GM23248 (cell line): Measurements from ENCODE around the gene MSI1. TPM values are rescaled to one million over a fixed set of nuclear protein-coding genes. Genes with fewer than 3 reads are reported as not detected.

Source experiments
- DNase-seq: peaks from one replicate; pipeline ENCODE4 v3.0.0-alpha.2; 2015
- H2AFZ ChIP-seq: fragments of 200-600 bp; sonication (generic); 2 replicates; pipeline ENCODE4 v1.6.1; 2016; ENCODE audit warnings: antibody characterized with exemption
- H3F3A ChIP-seq: fragments of 200-600 bp; sonication (generic); 2 replicates; pipeline ENCODE4 v1.6.1; 2016; ENCODE audit warnings: mild to moderate bottlenecking, antibody characterized with exemption, mixed run types; ENCODE audit not compliant: insufficient read depth
- H3K27ac ChIP-seq: fragments of 200-600 bp; sonication (generic); 2 replicates; pipeline ENCODE4 v1.5.1; 2016; ENCODE audit warnings: mild to moderate bottlenecking
- H3K27me3 ChIP-seq: fragments of 200-600 bp; sonication (generic); replicated peaks from 2 replicates; pipeline ENCODE4 v1.6.1; 2016; ENCODE audit warnings: mild to moderate bottlenecking; ENCODE audit not compliant: insufficient read depth
- H3K36me3 ChIP-seq: fragments of 200-600 bp; sonication (generic); 2 replicates; pipeline ENCODE4 v1.6.1; 2016; ENCODE audit warnings: low read depth, mild to moderate bottlenecking
- H3K4me1 ChIP-seq: fragments of 200-600 bp; sonication (generic); 2 replicates; pipeline ENCODE4 v1.6.1; 2016; ENCODE audit warnings: mild to moderate bottlenecking; ENCODE audit not compliant: insufficient read depth
- H3K4me2 ChIP-seq: fragments of 200-600 bp; sonication (generic); one replicate; pipeline ENCODE4 v1.6.1; 2016; ENCODE audit warnings: mild to moderate bottlenecking; ENCODE audit not compliant: unreplicated experiment
- H3K4me3 ChIP-seq: fragments of 200-600 bp; sonication (generic); 2 replicates; pipeline ENCODE4 v1.5.1; 2016; ENCODE audit warnings: mild to moderate bottlenecking
- H3K79me2 ChIP-seq: fragments of 200-600 bp; sonication (generic); 2 replicates; pipeline ENCODE4 v1.6.1; 2016; ENCODE audit warnings: mild to moderate bottlenecking; ENCODE audit not compliant: insufficient read depth
- H3K9ac ChIP-seq: fragments of 200-600 bp; sonication (generic); 2 replicates; pipeline ENCODE4 v1.6.1; 2016; ENCODE audit warnings: mild to moderate bottlenecking
- H3K9me2 ChIP-seq: fragments of 200-600 bp; sonication (generic); 2 replicates; pipeline ENCODE4 v1.6.1; 2016; ENCODE audit warnings: mixed run types, mild to moderate bottlenecking, moderate library complexity; ENCODE audit not compliant: insufficient read depth
- H3K9me3 ChIP-seq: fragments of 200-600 bp; sonication (generic); one replicate; pipeline ENCODE4 v1.6.1; 2017; ENCODE audit warnings: low read depth
- H4K20me1 ChIP-seq: fragments of 200-600 bp; sonication (generic); 2 replicates; pipeline ENCODE4 v1.6.0; 2016; ENCODE audit not compliant: insufficient read depth
- EZH2 ChIP-seq: fragments of 200-600 bp; sonication (generic); IDR thresholded peaks from 2 replicates; pipeline ENCODE4 v1.6.1; 2018; ENCODE audit warnings: antibody characterized with exemption, mild to moderate bottlenecking; ENCODE audit not compliant: insufficient read depth, poor library complexity, severe bottlenecking
- EZH2phosphoT487 ChIP-seq: fragments of 200-600 bp; sonication (generic); IDR thresholded peaks from 2 replicates; pipeline ENCODE4 v1.6.1; 2018; ENCODE audit warnings: antibody characterized with exemption, moderate library complexity, mild to moderate bottlenecking, low read depth; ENCODE audit not compliant: insufficient read depth
- WGBS, 2 experiments: methylation state at CpG; one replicate each; pipeline ENCODE4 v1.1.6; 2015 to 2017; ENCODE audit warnings: low lambda C conversion rate in 2 of 2, low coverage in 1 of 2; ENCODE audit errors: missing lambda C conversion rate in 2 of 2; 5-methylcytosine and 5-hydroxymethylcytosine counted together
- in situ Hi-C: fragments of 300-500 bp; cut with MboI; formaldehyde crosslinking; loops from 2 replicates; pipeline ENCODE4 v1.15.0; 2020
- polyA plus RNA-seq: library from polyadenylated mRNA; unstranded; fragments of >200 nt; fragmentation: Nextera tagmentation; extraction: Ambion mirVana; gene quantifications from 2 replicates; pipeline ENCODE4 v1.2.1, GENCODE V29; 2016
- total RNA-seq: library from RNA; depleted of rRNA; stranded (reverse); fragments of >200 nt; shearing (Covaris generic); gene quantifications from 2 replicates; pipeline ENCODE4 v1.2.3, GENCODE V29; 2014

MSI1 gene
- total and polyA plus RNA-seq, 2 experiments from 2014 or later = not detected

DNA sequence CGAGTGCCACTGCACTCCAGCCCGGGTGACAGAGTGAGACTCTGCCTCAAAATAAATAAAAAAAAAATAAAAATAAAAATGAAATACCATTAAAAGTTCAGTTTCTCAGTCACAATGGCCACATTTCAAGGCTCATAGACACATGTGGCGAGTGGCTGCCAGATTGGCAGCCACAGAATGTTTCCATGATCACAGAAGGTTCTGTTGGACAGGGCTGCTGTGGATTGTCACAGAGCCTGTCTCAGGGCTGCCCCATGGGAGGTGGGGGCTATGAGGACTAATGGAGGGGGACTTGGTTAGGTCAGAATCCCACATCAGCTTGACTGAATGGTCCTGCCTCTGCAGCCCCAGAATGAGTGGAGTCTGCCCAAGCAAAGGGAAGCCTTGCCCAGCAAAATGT lies 37.6 kb downstream of the MSI1 start:
- no peak overlapping the region for H3K9ac ChIP-seq
- H4K20me1 ChIP-seq = no peaks in the 10 kb centered on the region
- no peak overlapping the region for H3K4me2 ChIP-seq
- no peaks in the 10 kb centered on the region for H3K9me2 ChIP-seq
- no peak overlapping the region for H2AFZ ChIP-seq
- no peaks in the 10 kb centered on the region for H3K4me1 ChIP-seq
- in situ Hi-C loops = no loop called here
- no peak overlapping the region for H3K27ac ChIP-seq
- H3K27me3 ChIP-seq = no peaks in the 10 kb centered on the region
- no peak for DNase-seq
- no peaks in the 10 kb centered on the region for H3K79me2 ChIP-seq
- TF ChIP-seq EZH2 = no peak
- TF ChIP-seq EZH2phosphoT487 = no peak
- H3K36me3 ChIP-seq = no peaks in the 10 kb centered on the region
- 8 to 14% methylated on average over 3 of the region's 3 CpGs for WGBS, 2 experiments
- no peak overlapping the region for H3K4me3 ChIP-seq
- H3K9me3 ChIP-seq = no peaks in the 10 kb centered on the region
- no peaks in the 10 kb centered on the region for H3F3A ChIP-seq

DNA sequence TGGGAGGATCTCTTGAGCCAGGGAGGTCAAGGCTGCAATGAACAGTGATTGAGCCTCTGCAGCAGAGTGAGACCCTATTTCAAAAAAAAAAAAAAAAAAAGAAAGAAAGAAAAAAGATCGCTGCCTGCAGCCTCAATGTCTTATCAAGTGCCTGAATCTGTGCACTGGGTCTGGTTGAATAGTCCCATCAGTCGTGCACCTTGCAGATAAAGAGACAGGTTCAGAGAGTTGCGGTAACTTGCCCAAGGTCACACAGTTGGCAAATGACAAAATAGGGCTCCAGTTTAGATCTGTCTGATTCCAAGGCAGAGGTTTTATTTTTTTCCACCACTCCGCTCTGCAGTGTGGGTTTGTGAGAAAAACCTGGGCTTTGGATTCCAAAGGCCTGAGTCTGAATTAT lies 40.7 kb downstream of the MSI1 start:
- Histone ChIP-seq H3K9me3 (no peaks in the 10 kb centered on the region), H3K9me2 (no peaks in the 10 kb centered on the region), H3K4me3 (no peak overlapping the region), H3K27me3 (no peaks in the 10 kb centered on the region), H3K4me2 (no peak overlapping the region), H3K4me1 (no peaks in the 10 kb centered on the region), H3F3A (no peaks in the 10 kb centered on the region), H4K20me1 (no peaks in the 10 kb centered on the region), H2AFZ (no peak overlapping the region), H3K36me3 (no peaks in the 10 kb centered on the region), H3K27ac (no peak overlapping the region), H3K9ac (no peak overlapping the region), H3K79me2 (no peaks in the 10 kb centered on the region)
- no peak for DNase-seq
- TF ChIP-seq EZH2phosphoT487 (no peak), EZH2 (no peak)
- in situ Hi-C loops = no loop called here
- WGBS, 2 experiments = 73 to 75% methylated on average over 4 of the region's 4 CpGs

DNA sequence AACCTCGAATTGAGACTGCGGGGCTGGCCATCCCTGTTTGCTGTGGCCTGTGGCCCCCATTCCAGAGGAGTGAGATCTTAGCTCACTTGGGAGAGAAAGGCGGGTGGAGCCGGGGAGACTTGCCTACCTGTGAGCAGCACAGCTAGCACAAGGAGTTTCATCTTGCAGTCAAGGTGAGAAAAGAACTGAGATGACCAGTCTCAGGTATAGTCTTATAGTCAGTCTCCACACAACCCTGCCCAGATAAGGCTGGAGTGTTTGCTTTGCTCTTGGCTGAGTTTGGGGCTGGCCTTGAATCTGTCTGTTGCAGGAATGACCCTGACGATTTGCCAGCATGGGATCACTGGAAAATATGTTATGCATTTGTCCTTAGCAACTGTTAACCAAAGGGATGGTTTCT lies 41.4 kb downstream of the MSI1 start, which contains the start of gene PLA2G1B:
PLA2G1B (minus strand) TSS at position 187 of the 400 bp plus-strand sequence; CDS start at position 161, 26 bp downstream.
- Histone ChIP-seq H3K79me2 (no peaks in the 10 kb centered on the region), H3K27ac (no peak within 1 kb of the TSS), H3K9ac (no peak within 1 kb of the TSS), H3F3A (no peaks in the 10 kb centered on the region), H3K4me2 (no peak within 1 kb of the TSS), H3K9me3 (no peaks in the 10 kb centered on the region), H2AFZ (no peak within 1 kb of the TSS), H3K36me3 (no peaks in the 10 kb centered on the region), H3K9me2 (no peaks in the 10 kb centered on the region), H4K20me1 (no peaks in the 10 kb centered on the region), H3K4me3 (no peak within 1 kb of the TSS), H3K4me1 (no peaks in the 10 kb centered on the region), H3K27me3 (no peaks in the 10 kb centered on the region)
- in situ Hi-C loops = no loop called here
- no peak for DNase-seq
- TF ChIP-seq EZH2phosphoT487 (no peak), EZH2 (no peak)
- WGBS, 2 experiments = 72 to 74% methylated on average over 5 of the region's 5 CpGs

DNA sequence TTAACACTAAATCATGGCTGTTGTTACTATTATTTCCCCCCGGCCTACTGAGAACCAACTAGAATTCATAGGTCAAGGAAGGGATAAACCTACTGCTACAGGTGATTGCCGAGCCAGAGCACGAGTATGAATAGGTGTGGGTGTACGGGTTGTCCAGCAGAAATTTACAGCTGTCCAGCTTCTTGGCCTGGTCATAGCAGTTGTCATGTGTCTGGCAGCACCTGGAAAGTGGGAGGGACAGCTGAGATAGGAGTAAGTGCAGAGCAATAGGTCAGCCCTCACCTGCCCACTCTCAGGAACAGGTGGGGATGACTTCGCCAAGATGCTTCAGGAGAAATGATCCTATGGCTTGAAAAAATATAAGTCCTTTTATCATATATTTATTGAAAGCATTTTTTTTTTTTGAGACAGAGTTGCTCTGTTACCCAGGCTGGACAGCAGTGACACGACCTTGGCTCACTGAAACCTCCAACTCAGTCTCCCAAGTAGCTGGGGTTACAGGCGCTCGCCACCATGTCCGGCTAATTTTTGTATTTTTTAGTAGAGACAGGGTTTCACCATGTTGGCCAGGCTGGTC lies 44.0 kb downstream of the MSI1 start:
- Histone ChIP-seq H3F3A (no peaks in the 10 kb centered on the region), H2AFZ (peak overlapping the region; percentile 99), H3K4me2 (peak overlapping the region; percentile 99), H3K27ac (no peak overlapping the region), H4K20me1 (no peaks in the 10 kb centered on the region), H3K9me3 (no peaks in the 10 kb centered on the region), H3K9ac (peak overlapping the region; percentile 73), H3K4me3 (peak overlapping the region; percentile 84), H3K79me2 (no peaks in the 10 kb centered on the region), H3K4me1 (no peaks in the 10 kb centered on the region), H3K9me2 (no peaks in the 10 kb centered on the region), H3K36me3 (no peaks in the 10 kb centered on the region), H3K27me3 (no peaks in the 10 kb centered on the region)
- TF ChIP-seq EZH2phosphoT487 (no peak), EZH2 (no peak)
- WGBS, 2 experiments = 42 to 47% methylated on average over 9 of the region's 9 CpGs
- in situ Hi-C loops = no loop called here
- DNase-seq = no peak
